Type B pancreatic cell (in vitro differentiated cells): Measurements from ENCODE around the gene CIITA. TPM values are rescaled to one million over a fixed set of nuclear protein-coding genes. Genes with fewer than 3 reads are reported as not detected.

Experiments
- DNase-seq: peaks from one replicate; pipeline ENCODE4 v3.0.0; 2021; ENCODE audit warnings: mixed read lengths; ENCODE audit not compliant: unreplicated experiment; ENCODE audit errors: extremely low spot score
- H3K27ac Mint-ChIP-seq: 2 replicates; pipeline ENCODE4 v1.8.0; 2021; ENCODE audit warnings: mild to moderate bottlenecking, mixed read lengths
- H3K27me3 Mint-ChIP-seq: 2 replicates; pipeline ENCODE4 v1.8.0; 2021; ENCODE audit warnings: mixed read lengths
- H3K36me3 Mint-ChIP-seq: 2 replicates; pipeline ENCODE4 v1.8.0; 2021; ENCODE audit warnings: mixed read lengths
- H3K4me1 Mint-ChIP-seq: one replicate; pipeline ENCODE4 v1.8.0; 2021; ENCODE audit warnings: mixed read lengths; ENCODE audit not compliant: unreplicated experiment
- H3K4me3 Mint-ChIP-seq: 2 replicates; pipeline ENCODE4 v1.8.0; 2021; ENCODE audit warnings: mild to moderate bottlenecking, mixed read lengths
- H3K9me3 Mint-ChIP-seq: 2 replicates; pipeline ENCODE4 v1.8.0; 2021; ENCODE audit warnings: mixed read lengths
- CTCF ChIP-seq: fragments of 200-600 bp; sonication (generic); conservative IDR thresholded peaks from 2 replicates; pipeline ENCODE4 v1.5.0; 2021; ENCODE audit warnings: antibody characterized with exemption, mild to moderate bottlenecking
- total RNA-seq: library from RNA; stranded (reverse); gene quantifications from 2 replicates; pipeline ENCODE4 v1.2.1, GENCODE V29; 2021; ENCODE audit warnings: low replicate concordance

Gene CIITA
- total RNA-seq, 1 donor from 2014 or later, result not detected

DNA sequence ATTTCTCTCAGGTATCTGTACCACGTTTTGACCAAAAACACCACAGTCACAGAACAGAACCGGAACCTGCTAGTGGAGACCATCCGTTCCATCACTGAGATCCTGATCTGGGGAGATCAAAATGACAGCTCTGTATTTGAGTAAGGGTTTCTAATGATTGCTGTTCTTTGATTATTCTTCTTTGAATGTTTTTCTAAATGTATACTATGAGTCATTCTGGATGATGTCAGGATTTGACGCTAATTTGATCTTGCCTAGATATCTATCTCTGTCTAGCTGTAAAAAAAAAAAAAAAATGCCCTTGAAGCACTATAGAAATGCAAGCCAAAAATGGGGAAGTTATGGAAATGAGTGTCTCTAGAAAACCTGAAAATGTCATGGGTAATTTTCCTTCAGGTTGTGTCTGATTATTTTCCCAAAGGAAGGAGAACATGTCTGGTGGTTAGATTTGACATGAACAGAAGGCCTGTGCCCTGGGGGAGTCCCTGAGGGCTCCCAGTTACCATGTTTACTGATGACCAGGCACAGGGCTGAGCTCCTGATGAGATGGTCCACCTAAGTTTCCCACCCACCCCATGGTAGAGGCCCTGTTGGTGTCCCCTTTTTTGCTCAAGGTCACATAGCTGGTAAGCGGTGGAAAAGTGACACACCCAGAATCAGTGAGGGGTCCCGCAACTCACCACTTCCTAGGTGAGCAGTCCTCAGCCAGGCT is 80.9 kb downstream of the CIITA start:
- H3K9me3 Mint-ChIP-seq, result no peaks in the 10 kb centered on the region
- DNase-seq, result no peak
- TF ChIP-seq CTCF, result no peak
- peak overlapping the region; percentile 1 for H3K27ac Mint-ChIP-seq
- no peaks in the 10 kb centered on the region for H3K27me3 Mint-ChIP-seq
- no peak overlapping the region for H3K4me3 Mint-ChIP-seq
- H3K36me3 Mint-ChIP-seq, result peaks cover 7% of the 10 kb centered on the region
- peaks cover 17% of the 10 kb centered on the region for H3K4me1 Mint-ChIP-seq

DNA sequence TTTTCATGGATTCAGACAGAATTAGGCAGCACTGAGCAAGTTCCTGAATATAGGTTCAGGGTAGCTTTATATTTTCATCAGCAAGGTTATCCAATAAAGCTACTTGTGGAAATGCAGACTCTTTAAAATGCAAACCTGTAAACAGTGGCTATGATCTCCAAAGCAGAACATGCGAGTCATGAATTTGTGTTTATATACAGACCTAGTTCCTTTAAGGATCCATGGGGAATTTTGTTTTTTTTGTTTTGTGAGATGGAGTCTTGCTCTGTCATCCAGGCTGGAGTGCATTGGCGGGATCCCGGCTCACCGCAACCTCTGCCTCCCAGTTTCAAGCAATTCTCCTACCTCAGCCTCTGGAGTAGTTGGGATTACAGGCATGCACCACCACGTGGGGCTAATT is 82.2 kb downstream of the CIITA start:
- H3K27ac Mint-ChIP-seq, result no peak overlapping the region
- H3K4me1 Mint-ChIP-seq, result peaks cover 15% of the 10 kb centered on the region
- no peak for TF ChIP-seq CTCF
- DNase-seq, result no peak
- H3K36me3 Mint-ChIP-seq, result peaks cover 7% of the 10 kb centered on the region
- H3K4me3 Mint-ChIP-seq, result no peak overlapping the region
- H3K27me3 Mint-ChIP-seq, result no peaks in the 10 kb centered on the region
- no peaks in the 10 kb centered on the region for H3K9me3 Mint-ChIP-seq

DNA sequence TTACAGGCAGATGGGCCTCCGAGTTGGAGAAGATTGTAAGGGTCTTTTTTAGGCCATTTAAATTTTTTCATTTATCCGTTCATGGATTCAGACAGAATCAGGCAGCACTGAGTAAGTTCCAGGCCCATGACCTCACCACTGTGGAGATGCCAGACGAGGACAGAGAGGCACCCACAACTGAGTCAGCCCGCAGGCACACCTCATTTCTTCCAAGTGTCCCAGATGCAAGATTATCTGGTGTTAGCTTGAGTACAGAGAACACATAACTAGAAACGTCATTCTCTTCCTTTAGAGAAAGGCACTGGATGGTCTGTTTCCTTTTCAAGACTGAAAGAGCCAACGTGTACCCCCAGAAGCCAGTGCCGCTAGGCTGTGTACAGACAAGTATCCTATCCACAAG is 84.2 kb downstream of the CIITA start:
- no peak for DNase-seq
- H3K27ac Mint-ChIP-seq, result no peak overlapping the region
- TF ChIP-seq CTCF, result no peak
- no peak overlapping the region for H3K4me3 Mint-ChIP-seq
- peaks cover 7% of the 10 kb centered on the region for H3K36me3 Mint-ChIP-seq
- H3K4me1 Mint-ChIP-seq, result peaks cover 21% of the 10 kb centered on the region
- H3K27me3 Mint-ChIP-seq, result no peaks in the 10 kb centered on the region
- no peaks in the 10 kb centered on the region for H3K9me3 Mint-ChIP-seq

DNA sequence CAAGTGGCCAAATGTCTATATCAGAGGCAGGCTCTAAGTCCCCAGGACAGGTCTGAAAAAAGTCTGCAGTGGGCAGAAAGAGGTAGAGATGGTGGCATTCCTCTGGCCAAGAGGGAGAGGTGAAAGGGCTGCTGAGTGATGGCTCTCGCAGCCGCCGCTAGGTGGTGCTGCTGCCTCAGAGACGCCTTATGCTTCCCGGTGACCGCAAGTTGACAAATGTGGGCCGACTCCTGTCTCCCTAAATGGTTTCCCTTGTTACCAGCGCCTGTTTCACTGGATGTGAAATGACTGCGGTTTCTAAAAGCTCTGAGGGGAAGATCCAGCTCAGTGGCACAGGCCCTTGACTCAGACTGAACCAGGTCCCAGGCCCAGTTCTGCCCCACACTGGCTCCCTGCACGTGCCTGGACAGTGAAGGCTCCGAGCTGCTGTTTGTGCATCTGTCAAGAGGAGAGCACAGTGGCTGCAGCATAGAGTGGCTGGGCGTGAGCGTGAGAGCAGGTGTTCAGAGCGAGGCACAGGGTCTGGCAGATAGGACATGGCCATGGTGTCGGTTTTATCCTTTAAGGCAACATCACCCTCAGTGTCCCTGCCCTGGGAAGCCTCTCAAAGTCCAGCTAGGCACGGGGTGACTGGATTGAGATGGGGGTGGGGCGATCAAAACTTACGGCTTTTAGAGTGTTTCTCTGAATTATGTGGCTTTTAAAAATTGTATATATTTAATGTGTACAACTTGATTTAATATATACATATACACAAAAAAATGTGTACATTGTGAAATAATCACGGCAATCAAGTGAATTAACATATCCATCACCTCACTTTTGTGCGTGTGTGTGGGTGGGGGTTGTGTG is 87.3 kb downstream of the CIITA start:
- DNase-seq, result peak; percentile 88
- no peaks in the 10 kb centered on the region for H3K27me3 Mint-ChIP-seq
- H3K36me3 Mint-ChIP-seq, result no peaks in the 10 kb centered on the region
- peaks cover 14% of the 10 kb centered on the region for H3K4me1 Mint-ChIP-seq
- peak; percentile 99 for TF ChIP-seq CTCF
- no peak overlapping the region for H3K27ac Mint-ChIP-seq
- peak overlapping the region; percentile 41 for H3K4me3 Mint-ChIP-seq
- no peaks in the 10 kb centered on the region for H3K9me3 Mint-ChIP-seq

DNA sequence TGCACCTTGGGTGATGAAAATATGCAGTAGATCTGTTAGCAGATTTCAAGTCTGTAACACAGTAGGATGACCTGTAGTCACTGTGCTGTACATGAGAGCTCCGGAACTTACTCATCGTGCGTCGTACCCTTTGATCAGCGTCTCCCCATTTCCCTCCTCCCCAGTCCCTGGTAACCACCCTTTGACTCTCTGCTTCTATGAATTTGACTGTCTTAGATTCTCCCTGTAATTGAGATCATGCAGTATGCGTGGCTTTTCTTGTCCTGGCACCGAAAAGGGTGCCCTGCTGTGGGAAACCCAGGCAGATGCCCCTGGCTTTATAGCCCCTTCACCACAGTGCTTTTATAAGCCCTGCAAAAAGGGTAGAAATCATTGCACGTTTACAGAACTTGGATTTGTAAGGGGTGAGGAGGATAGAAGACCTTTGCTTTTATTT is 87.9 kb downstream of the CIITA start:
- no peaks in the 10 kb centered on the region for H3K36me3 Mint-ChIP-seq
- H3K9me3 Mint-ChIP-seq, result no peaks in the 10 kb centered on the region
- TF ChIP-seq CTCF, result no peak
- no peak overlapping the region for H3K4me3 Mint-ChIP-seq
- no peak for DNase-seq
- no peaks in the 10 kb centered on the region for H3K27me3 Mint-ChIP-seq
- H3K4me1 Mint-ChIP-seq, result peaks cover 14% of the 10 kb centered on the region
- no peak overlapping the region for H3K27ac Mint-ChIP-seq
